Measurements from ENCODE around the gene ABCC10.

DNA sequence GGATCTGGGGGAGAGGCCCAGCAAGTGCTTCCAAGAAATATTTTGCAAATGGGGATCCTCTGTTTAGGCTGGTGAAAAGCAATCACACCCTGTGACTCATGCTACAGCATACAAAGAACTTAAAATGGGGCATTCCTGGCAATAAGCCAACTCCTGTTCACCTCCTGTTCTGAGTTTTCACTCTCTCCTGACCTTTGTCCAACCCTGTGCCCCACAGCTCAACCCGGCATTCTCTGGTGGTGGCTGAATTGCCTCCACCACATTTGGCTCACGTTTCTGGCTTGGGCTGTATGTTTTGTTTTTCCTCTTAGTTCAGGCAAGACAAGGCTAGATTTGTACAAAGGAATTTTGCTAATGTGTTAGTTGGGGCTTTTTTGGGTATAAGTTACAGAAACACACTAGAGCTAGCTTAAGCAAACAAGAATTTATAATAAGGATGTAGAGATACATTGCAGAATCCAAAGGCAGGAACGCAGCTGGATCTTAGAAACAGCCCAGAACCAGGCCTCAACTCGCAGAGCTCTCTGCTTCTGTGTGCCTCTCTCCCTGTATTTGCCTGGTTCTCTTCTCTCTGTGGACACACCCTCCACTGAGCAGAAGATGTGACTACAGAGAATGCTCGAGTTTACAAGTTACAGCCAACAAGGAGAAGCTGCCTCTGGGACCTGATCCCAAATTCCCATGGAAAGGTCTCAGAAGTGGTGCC, 9.4 kb downstream of the ABCC10 start:
- TF ChIP-seq CTCF (IDR thresholded peaks at IDR 0.05), result no peak
- no peak for TF ChIP-seq POLR2A (IDR thresholded peaks at IDR 0.05)
- TF ChIP-seq POLR2AphosphoS5 (IDR thresholded peaks at IDR 0.05), result no peak
- no peak for TF ChIP-seq EP300 (IDR thresholded peaks at IDR 0.05)

All from upper lobe of left lung (tissue), 4 donors.